T-helper 1 cell treated with Interleukin-12 subunit alpha and Interleukin-12 subunit beta and Interleukin-4 antibody, amounts not matched to agents 30 μg/mL and 1 μg/mL, for 36 hours (primary cell): ENCODE measurements around the gene STING1.
"Not testable (repeated sequence)": the region's sequence is repeated elsewhere in the genome, so short reads cannot be mapped to it uniquely, and the experiment has no call there.

Source experiments
- H3K27ac Mint-ChIP-seq: one replicate; pipeline ENCODE4 v1.8.0; 2021; ENCODE audit warnings: mild to moderate bottlenecking, mixed read lengths
- H3K27me3 Mint-ChIP-seq: one replicate; pipeline ENCODE4 v1.8.0; 2021; ENCODE audit warnings: low read depth, mixed read lengths
- H3K36me3 Mint-ChIP-seq: one replicate; pipeline ENCODE4 v1.8.0; 2021; ENCODE audit warnings: low read depth, mixed read lengths
- H3K4me1 Mint-ChIP-seq: one replicate; pipeline ENCODE4 v1.8.0; 2021; ENCODE audit warnings: low read depth, mixed read lengths
- H3K4me3 Mint-ChIP-seq: one replicate; pipeline ENCODE4 v1.8.0; 2021; ENCODE audit warnings: mild to moderate bottlenecking, moderate library complexity, mixed read lengths
- H3K9me3 Mint-ChIP-seq: one replicate; pipeline ENCODE4 v1.8.0; 2021; ENCODE audit warnings: mixed read lengths

The STING1 gene

DNA sequence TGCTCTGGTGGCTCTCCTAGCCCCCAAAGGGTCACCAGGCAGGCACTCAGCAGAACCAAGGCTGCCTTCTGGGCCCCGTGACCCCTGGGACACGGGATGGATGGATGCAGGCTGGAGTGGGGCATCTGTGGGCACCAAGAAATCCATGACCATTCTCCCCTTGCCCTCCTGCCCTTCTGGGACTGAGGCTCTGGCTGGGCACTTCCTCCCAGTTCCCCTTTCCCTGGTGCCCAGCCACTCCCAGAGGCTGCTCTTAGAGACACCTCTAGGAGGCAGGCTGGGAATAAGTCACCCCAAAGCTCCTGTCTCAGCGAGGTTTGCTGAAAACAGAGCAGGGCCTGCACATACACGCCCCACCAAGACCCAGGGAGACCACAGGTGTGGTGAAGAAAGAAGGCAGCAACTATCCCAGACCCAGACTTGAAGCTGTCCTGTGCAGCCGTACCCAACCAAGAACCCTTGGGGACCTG, 943 bp downstream of the STING1 start:
- no peaks in the 10 kb centered on the region for H3K9me3 Mint-ChIP-seq
- H3K4me3 Mint-ChIP-seq = peak overlapping the region; percentile 90
- peaks cover 47% of the 10 kb centered on the region for H3K4me1 Mint-ChIP-seq
- no peaks in the 10 kb centered on the region for H3K27me3 Mint-ChIP-seq
- peaks cover 37% of the 10 kb centered on the region for H3K36me3 Mint-ChIP-seq
- H3K27ac Mint-ChIP-seq = peak overlapping the region; percentile 94

DNA sequence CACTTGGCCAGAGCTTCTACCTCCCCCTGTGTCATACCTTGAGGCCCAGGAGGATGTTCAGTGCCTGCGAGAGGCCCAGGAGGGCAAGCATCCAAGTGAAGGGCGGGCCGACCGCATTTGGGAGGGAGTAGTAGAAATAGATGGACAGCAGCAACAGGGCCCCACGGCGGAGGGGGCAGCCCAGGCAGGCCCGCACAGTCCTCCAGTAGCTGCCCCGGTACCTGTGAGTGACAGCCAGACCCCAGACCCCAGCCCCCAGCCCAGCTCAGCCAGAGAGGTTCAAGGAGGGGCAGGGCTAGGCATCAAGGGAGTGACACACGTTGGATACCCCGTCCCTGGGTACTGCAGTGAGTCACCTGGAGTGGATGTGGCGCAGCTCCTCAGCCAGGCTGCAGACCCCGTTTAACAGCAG, 1.4 kb downstream of the STING1 start:
- Mint-ChIP-seq H3K4me3 (peak overlapping the region; percentile 90), H3K4me1 (peaks cover 48% of the 10 kb centered on the region), H3K27me3 (no peaks in the 10 kb centered on the region), H3K9me3 (no peaks in the 10 kb centered on the region), H3K27ac (peak overlapping the region; percentile 94), H3K36me3 (peaks cover 39% of the 10 kb centered on the region)

DNA sequence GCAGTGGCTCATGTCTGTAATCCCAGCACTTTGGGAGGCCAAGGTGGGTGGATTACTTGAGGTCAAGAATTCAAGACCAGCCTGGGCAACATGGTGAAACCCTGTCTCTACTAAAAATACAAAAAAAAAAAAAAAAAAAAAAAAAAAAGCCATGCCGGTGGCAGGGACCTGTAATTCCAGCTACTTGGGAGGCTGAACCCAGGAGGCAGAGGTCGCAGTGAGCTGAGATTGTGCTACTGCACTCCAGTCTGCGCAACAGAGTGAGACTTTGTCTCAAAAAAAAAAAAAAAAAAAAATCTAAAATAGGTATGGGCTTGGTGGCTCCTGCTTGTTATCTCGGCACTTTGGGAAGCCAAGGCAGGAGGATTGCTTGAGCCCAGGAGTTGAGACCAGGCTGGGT, 2.8 kb downstream of the STING1 start:
- Mint-ChIP-seq H3K36me3 (peaks cover 51% of the 10 kb centered on the region), H3K4me1 (peaks cover 59% of the 10 kb centered on the region)
- not testable (repeated sequence) for H3K27ac Mint-ChIP-seq, H3K27me3 Mint-ChIP-seq, H3K9me3 Mint-ChIP-seq, H3K4me3 Mint-ChIP-seq

DNA sequence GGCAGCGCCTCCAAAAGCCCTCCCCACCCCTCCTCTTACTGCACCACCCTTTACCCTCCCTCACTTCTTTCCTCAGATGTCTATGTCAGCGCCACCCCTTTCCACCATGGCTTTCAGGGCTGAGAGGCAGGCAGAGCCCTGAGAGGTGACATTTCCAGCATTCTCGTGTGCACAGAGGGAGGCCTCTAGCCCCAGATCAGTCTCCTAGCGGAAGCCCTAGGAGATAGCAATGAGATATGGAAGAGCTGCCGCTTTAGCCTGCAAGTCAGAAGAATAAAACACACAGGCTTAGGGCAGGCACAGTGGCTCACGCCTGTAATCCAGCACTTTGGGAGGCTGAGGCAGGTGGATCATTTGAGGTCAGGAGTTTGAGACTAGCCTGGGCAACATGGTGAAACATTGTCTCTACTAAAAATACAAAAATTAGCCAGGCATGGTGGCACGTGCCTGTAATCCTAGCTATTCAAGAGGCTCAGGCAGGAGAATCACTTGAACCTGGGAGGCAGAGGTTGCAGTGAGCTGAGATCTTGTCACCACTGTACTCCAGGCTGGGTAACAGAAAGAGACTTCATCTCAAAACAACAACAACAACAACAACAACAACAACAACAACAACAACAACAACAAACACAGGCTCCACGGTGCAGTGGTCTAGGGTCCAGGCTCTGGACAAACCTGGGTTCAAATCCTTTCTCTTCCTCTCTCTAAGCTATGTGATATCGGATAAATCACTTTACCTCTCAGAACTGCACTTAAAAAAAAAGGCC, 3.7 kb downstream of the STING1 start:
- H3K9me3 Mint-ChIP-seq, H3K27me3 Mint-ChIP-seq: not testable (repeated sequence)
- H3K4me3 Mint-ChIP-seq = peak overlapping the region; percentile 70
- peaks cover 63% of the 10 kb centered on the region for H3K4me1 Mint-ChIP-seq
- peak overlapping the region; percentile 57 for H3K27ac Mint-ChIP-seq
- H3K36me3 Mint-ChIP-seq = peaks cover 53% of the 10 kb centered on the region

DNA sequence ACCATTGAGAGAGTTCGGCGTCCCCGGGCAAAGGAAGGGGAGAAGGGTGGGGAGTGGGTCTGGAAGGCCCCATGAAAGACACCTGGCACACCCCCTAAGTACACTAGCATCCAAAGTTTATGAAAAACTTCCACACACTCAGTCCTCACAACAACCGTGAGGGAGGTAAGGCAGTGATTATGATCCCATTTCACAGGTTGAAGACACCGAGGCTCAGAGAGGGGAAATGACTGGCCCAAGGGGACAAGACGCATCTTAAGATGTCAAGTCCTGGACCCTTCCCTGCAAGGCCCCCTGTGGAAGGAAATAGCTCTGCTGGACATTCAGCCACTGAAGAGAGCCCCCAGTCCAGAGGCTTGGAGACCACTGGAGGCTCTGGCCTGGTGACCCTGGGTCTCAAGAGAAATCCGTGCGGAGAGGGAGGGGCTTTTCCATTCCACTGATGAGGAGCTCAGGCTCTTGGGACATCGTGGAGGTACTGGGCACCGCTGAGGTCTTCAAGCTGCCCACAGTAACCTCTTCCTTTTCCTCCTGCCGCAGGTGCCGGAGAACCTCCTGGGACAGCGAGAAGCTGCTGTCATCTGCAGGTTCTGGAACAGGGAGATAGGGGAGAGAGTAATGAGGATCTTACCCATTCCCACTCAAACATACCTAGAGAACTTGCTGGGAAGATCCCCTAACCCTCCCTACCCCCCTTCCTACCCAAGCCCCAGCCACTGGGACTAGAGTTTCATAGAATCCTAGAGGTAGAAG, 6.5 kb downstream of the STING1 start:
- Mint-ChIP-seq H3K9me3 (no peaks in the 10 kb centered on the region), H3K4me1 (peaks cover 76% of the 10 kb centered on the region), H3K27me3 (no peaks in the 10 kb centered on the region), H3K27ac (peak overlapping the region; percentile 73), H3K4me3 (peak overlapping the region; percentile 47), H3K36me3 (peaks cover 48% of the 10 kb centered on the region)

DNA sequence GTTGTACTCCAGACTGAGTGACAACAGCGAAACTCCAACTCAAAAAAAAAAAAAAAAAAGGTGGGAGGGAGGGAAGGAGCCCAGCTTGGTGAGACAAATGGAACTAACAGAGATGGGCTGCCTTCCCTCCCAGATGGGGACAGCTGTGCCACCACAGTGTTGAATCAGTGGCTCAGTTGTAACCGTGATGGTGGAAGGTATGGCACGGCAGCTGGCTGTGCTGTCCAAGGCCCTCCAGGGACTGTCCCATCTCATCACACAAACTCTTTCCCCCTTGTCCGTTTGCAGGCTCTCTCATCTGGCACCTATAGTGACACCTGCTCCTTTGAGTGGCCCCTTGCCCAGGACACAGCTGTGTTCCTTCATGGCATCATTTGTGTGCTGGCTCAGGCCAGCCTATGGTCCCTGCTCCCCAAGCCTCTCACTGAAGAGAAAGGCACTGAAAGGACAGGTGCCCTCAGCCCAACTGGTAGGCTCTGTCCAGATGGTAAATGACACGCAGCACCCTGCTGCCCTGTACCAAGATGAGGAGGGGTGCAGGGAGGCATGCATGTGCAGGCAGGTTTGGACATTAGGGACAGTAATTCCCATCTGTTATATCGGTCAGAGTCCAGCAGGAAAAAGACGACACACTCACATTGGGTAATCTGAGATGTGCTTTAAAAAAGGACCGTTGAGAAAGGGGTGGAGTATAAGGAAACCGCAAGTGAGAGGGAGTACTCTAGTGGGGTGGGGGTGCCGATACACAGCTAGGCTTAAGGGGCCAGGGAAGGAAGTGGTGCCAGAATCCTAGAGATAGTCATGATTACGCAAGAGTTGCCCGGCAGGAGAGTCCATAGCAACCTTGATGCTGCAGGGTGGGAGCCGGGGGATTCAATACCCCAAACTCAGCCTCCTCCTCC, 7.4 kb downstream of the STING1 start:
- peaks cover 77% of the 10 kb centered on the region for H3K4me1 Mint-ChIP-seq
- H3K9me3 Mint-ChIP-seq = no peaks in the 10 kb centered on the region
- H3K27me3 Mint-ChIP-seq = no peaks in the 10 kb centered on the region
- H3K4me3 Mint-ChIP-seq = peak overlapping the region; percentile 47
- peaks cover 41% of the 10 kb centered on the region for H3K36me3 Mint-ChIP-seq
- peak overlapping the region; percentile 73 for H3K27ac Mint-ChIP-seq

DNA sequence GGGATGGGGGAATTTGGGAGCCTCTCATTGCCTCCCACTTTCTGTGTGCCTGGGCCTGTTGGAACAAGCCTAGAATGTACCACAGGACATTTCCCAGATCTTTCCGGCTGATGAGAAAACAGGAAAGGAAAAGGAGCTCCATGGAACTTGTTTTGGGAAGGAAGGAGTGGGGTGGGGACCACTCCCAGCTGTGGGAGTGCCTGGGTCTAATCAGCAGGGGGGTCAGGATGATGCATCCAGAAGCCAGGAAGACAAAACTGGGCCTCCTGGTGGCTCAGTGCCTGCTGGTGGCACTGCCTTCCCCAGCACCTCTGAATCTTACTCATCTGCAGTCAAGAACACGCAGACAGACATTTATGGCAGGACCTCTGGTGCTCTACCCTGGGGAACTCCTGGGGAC, 9.0 kb downstream of the STING1 start:
- Mint-ChIP-seq H3K9me3 (no peaks in the 10 kb centered on the region), H3K4me1 (peaks cover 82% of the 10 kb centered on the region), H3K36me3 (peaks cover 36% of the 10 kb centered on the region), H3K27me3 (no peaks in the 10 kb centered on the region), H3K27ac (peak overlapping the region; percentile 81), H3K4me3 (no peak overlapping the region)

DNA sequence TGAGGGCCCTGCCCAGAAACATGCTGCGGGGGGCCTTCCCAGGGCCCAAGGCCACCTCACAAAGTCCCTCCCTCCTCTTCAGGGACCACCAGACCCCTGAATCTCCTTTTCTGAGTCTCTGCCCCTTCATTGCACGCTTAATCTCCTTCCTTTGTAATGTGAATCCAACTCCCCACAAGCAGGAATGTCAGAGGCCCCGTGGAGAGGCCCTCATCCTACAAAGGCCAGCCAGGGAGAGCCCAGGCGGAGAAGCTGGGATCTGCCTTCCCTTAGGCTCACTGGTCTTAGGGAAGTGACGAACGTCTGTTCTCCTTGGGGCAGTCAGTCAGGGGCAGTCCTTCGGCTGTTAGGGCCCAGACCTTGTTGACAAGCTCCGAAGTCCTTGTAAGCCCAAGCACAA, 9.5 kb downstream of the STING1 start:
- no peak overlapping the region for H3K27ac Mint-ChIP-seq
- peaks cover 83% of the 10 kb centered on the region for H3K4me1 Mint-ChIP-seq
- no peak overlapping the region for H3K4me3 Mint-ChIP-seq
- H3K27me3 Mint-ChIP-seq = no peaks in the 10 kb centered on the region
- no peaks in the 10 kb centered on the region for H3K9me3 Mint-ChIP-seq
- peaks cover 32% of the 10 kb centered on the region for H3K36me3 Mint-ChIP-seq

DNA sequence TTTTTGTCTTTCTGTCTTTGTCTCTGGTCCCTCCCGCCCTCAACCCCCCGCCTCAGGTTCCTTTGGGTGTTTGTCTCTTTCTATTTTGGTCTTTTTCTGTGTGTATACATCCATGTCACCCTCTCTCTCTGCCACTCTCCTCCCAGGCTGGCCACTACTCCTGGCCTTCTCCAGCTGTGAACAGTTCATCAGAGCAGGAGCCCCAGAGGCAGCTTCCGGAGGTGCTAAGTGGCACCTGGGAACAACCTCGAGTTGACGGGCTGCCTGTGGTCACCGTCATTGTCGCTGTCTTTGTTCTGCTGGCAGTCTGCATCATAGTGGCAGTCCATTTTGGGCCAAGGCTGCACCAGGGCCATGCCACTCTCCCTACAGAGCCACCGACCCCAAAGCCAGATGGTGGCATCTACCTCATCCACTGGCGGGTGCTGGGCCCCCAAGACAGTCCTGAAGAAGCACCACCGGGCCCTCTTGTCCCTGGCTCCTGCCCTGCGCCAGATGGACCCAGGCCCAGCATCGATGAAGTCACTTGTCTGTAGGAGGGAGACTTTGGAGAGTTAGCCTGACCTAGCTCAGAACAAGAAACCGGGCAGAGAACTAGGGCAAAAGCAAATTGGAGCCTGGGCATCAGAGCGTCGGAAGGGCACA, 10.1 kb downstream of the STING1 start:
- no peaks in the 10 kb centered on the region for H3K9me3 Mint-ChIP-seq
- H3K27me3 Mint-ChIP-seq = no peaks in the 10 kb centered on the region
- H3K27ac Mint-ChIP-seq = peak overlapping the region; percentile 85
- peaks cover 26% of the 10 kb centered on the region for H3K36me3 Mint-ChIP-seq
- peak overlapping the region; percentile 71 for H3K4me3 Mint-ChIP-seq
- H3K4me1 Mint-ChIP-seq = peaks cover 78% of the 10 kb centered on the region

DNA sequence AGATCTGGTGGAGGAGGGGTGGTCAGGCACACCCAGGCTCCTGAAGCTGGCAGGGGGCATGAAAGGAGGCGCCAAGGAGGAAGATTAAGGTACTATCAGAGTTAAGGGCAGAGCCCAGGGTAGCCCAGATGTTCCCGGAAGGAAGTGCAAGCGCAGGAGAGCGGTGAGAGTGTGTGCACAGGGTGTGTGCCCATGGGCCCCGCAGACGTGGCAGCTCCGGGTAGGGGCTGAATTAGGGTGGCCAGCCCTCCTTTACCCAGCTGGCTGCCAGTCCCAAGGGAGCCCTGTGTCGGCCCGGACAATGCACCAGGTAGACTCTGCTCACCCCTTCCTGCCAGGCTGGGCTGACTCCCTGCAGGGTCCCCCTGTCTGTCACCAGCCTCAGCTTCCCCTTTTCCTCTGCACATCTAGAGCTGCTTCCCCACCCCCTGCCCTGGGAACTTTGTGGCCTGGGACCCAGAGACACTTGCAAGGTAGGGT, 11.7 kb downstream of the STING1 start, which contains the start of gene SMIM33:
Gene SMIM33 (plus strand): TSS at position 184 of the 480 bp plus-strand sequence. CDS start 118 bp downstream, at position 302.
- H3K36me3 Mint-ChIP-seq = peaks cover 18% of the 10 kb centered on the region
- peak within 1 kb of the TSS; percentile 90 for H3K27ac Mint-ChIP-seq
- peak within 1 kb of the TSS; percentile 76 for H3K4me3 Mint-ChIP-seq
- H3K4me1 Mint-ChIP-seq = peaks cover 65% of the 10 kb centered on the region
- H3K9me3 Mint-ChIP-seq = no peaks in the 10 kb centered on the region
- no peaks in the 10 kb centered on the region for H3K27me3 Mint-ChIP-seq

DNA sequence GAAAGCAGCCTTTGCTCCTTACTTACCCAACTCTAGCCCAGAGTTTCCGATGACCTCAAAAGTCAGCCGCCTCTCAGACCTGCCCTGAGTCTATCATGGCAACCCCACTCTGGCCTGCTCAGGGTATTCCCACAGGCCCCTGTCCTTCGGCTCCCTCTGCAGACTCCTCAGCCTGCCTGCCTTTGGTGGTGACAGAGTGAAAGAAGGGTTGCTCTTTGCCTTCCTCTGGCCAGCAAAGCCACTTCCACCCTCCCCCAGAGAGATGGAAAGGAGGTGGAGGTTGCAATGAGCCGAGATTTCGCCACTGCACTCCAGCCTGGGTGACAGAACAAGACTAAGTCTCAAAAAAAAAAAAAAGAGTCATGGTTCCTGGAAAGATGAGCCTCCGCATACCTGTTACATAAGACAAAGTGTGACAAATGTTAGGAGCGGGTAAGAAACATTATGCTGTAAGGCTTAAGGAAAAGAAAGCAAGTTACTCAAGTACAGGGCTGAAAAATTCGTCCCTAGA, 14.1 kb downstream of the STING1 start:
- Mint-ChIP-seq H3K27me3 (no peaks in the 10 kb centered on the region), H3K27ac (peak overlapping the region; percentile 80), H3K4me1 (peaks cover 48% of the 10 kb centered on the region), H3K36me3 (peaks cover 4% of the 10 kb centered on the region), H3K9me3 (no peaks in the 10 kb centered on the region), H3K4me3 (peak overlapping the region; percentile 69)

DNA sequence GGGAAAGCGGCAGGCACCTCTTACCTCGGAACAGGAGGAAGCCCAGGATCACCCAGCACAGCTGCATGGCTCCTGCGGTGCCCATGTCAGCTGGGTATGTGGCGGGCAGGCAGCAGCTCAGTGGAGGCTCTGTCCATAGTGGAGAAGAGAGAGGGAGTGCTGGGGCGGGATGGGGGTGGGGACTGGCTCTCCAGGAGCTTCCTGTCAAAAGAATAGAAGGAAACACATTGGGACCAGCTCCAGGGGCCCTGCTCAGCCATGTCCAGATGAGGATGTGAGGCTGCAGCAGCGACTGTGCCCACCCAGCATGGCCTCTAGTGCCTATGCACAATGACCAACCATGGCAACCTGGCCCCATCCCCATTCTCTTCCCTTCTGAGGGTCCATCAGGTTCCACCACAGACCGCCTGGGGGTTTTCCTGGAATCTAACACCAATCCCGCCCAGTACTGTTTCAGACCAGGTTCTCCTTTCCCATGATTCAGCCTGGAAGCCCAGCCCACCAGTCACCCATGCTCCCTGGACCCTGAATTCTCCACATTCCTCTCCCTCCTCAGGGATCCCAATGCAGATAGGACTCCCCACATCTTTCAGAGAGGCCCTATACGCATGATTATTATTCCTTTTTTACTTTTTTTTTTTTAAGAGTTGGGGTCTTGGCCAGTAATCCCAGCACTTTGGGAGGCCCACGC, 19.8 kb downstream of the STING1 start, which contains the start of gene ECSCR:
Gene ECSCR (minus strand): TSS at position 158 of the 691 bp plus-strand sequence. CDS start 73 bp downstream, at position 85.
- H3K9me3 Mint-ChIP-seq = no peaks in the 10 kb centered on the region
- no peaks in the 10 kb centered on the region for H3K36me3 Mint-ChIP-seq
- no peaks in the 10 kb centered on the region for H3K27me3 Mint-ChIP-seq
- H3K4me1 Mint-ChIP-seq = peaks cover 34% of the 10 kb centered on the region
- H3K27ac Mint-ChIP-seq = no peak within 1 kb of the TSS
- no peak within 1 kb of the TSS for H3K4me3 Mint-ChIP-seq

DNA sequence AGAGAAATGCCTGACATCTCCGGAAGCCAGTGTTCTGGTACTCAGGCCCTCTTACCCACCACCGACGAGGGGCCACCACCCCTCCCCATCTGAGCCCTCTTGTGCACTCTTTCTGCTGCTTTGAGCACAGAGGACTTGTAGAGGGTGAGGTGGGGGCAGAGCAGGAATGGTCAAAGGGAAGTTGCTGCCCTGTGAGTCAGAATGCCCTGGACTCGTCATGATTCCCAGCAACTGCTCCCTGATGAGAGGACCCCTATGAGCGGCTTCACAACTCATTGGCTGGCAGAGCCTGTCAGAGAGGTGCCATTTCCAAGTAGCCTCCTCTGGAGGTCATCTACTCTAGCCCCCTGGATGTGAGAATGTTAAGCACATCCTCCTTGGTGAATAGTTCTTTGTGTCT, 20.9 kb downstream of the STING1 start:
- Mint-ChIP-seq H3K4me1 (peaks cover 42% of the 10 kb centered on the region), H3K36me3 (no peaks in the 10 kb centered on the region), H3K27ac (no peak overlapping the region), H3K9me3 (no peaks in the 10 kb centered on the region), H3K27me3 (no peaks in the 10 kb centered on the region), H3K4me3 (no peak overlapping the region)
